GM18867 (cell line): ENCODE measurements around the gene PKP4.

Experiments
- ATAC-seq: cut with Tn5 transposase; IDR thresholded peaks from one replicate; pipeline ENCODE4 v1.9.1; 2021; ENCODE audit warnings: mild to moderate bottlenecking, moderate library complexity; ENCODE audit not compliant: unreplicated experiment

Gene PKP4

DNA sequence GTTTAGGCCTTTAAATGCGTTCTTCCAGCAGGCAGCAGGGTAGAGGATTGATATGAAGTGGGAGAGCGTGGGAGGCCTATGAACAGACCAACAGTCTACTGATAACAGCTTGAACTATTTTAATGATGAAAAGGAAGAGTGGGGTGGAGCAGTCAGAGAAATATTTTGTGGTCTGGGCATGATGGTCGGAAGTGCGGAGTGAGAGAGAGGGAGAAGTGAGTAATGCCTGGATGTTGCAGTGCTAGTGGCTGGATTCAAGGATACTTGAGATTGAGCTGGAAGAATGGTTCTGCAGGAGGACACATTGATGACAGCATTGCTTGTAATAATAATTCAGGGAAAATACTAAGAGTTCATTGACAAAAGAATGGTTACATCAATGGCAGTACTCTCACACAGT, 187.4 kb downstream of the PKP4 start:
- no peak for ATAC-seq

DNA sequence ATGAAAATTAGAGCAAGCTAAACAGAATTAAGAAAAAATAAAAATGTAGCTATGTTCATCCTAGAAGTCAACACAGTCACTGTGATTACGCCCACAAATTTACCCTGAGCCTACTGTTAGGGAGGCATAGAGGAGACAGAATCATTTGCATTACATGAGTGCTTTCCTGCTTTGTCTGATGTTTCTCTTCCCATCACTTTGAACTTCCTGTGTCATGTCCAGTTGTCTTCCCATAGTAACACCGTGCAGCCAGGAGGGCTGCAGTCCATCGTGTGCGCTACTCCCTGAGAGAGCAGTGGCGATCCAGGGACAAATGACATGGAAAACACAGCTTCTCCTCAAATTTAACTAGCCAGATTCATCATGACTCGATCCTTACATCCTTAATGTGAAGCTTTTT, 188.5 kb downstream of the PKP4 start:
- no peak for ATAC-seq

DNA sequence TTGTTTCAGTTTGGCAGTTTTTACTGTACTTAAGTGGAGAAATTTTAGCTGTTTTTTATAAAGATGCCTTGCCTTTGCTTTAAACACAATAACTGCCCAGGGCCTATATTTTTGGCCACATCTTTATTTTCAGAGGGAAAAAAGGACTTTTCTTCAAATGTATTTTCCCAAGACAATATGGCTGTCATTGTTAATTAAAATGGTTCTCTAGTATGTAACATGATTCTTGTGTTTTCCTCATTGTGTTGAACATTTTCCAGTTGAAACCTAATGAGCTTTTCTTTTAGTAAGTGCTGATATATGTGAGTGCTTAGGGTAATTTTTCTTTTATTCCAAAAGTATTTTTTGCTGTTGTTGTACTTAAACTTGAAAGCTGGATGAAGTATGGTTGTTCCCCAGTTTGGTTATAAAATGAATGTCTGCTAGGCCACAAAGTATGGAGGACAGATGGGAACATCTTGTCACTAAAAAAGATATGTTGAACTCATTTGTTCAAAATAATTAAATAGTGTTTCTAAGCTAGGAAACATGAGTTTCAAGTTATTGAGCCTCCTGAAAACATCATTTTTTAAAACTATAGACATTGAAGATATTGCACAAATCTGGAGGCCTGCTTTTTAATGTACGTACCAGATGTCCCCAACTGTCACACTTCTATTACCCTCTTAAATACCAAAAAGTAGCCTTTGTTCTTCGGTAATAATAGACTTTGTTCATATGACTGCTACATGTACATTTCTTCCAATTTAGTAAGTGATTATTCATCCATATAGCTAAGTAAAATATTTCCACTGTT, 190.9 kb downstream of the PKP4 start:
- ATAC-seq, result no peak

DNA sequence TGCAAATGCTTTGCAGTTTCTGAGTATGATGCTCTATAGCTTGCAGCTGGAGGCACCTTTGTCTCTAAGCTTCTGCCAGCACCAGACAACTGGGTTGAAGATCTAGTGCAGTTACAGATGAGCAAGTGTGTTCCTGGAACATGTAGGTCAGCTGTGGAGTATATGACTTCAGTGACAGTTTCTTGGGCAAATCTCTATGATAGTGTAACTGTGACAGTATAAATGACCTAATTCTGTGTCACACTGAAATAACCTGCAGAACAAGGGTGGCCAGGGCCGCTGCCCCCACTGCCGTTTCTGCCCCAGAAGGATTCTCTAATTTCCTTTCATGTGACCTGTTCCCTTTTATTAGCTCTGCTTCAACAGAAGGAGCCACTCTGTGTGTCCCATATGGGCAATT, 193.1 kb downstream of the PKP4 start:
- ATAC-seq, result no peak

DNA sequence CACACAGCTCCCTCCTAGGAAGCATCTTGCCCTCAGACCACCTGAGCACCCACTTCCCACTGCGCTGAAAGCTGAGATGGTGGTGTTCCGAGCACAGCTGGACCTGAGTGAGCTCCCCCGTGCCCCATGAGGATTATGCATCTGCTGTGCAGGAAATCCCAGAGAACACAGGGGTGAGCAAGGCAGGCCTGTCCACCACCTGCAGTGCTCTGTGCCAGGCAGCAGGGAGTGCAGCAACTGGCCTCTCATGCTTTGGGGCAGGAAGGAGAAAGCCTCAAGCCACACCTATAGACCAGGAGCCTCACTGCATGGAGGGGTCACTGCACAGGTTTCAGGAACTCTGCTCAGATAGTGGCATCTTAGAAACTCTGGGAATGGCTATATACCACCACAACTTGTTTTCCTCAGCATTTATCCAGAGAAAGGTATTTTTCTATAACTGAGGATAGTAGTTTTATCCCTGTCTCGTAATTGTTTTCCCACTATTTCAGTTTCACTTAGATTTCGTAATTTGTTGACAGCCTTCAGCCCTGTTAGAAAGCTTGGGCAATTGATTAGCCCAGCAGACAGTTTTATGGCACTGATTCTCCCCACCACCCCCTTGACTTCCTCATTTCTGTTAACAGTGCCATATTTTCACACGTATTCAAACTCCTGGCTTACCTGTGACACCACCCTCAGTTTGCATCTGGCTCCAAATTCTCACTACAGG, 194.1 kb downstream of the PKP4 start:
- no peak for ATAC-seq

DNA sequence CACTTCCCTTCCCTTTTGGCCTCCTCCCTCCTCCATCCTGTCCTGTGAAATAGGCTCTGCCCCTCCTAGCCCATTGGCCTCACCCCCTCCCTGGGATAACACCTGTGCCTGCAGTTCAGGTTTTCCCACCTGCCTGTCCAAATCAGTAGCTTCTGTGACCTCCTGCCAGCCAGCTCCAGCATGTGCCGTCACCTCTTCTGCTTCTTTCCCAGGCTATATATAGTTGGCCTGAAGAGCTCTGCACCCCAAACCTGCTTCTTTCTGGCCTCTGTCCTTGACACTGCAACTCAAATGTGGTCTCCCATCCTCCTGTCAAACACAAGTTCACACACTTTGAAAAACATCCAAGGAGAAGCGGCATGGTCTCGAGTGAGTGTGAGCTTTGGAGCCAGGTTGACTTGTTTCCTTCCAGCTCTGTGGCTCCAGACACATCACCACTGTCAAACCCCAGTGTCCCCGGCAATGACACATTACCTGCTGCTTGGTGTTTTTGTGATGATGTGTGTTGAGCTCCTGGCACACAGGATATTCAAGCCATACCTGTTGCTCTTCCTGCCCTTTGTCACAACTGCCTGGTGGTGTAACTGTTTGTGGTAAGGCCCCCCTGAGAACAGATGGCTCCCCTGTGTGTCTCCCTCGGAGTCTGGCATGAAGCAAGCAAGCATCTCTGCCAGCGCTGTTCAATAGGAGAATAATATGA, 194.8 kb downstream of the PKP4 start:
- ATAC-seq, result no peak

DNA sequence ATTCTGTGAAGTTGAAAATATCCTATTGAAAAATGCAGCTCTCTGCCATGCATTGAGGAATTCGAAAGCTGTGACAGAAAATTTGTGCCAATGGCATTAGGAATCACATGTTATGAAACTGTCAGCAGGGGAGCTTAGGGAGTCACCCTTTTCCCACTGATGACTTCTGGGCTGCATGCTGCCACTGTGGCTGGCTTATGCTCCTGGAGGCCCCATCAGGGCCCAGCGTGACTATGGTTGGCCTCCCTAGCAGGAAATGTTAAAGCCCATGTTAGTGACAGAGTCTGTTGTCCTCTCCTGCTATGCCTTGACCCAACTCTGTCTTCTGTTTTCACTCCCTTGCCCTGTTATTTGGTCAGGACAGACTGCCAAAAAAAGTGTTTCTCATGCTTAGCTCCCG, 198.9 kb downstream of the PKP4 start:
- no peak for ATAC-seq

DNA sequence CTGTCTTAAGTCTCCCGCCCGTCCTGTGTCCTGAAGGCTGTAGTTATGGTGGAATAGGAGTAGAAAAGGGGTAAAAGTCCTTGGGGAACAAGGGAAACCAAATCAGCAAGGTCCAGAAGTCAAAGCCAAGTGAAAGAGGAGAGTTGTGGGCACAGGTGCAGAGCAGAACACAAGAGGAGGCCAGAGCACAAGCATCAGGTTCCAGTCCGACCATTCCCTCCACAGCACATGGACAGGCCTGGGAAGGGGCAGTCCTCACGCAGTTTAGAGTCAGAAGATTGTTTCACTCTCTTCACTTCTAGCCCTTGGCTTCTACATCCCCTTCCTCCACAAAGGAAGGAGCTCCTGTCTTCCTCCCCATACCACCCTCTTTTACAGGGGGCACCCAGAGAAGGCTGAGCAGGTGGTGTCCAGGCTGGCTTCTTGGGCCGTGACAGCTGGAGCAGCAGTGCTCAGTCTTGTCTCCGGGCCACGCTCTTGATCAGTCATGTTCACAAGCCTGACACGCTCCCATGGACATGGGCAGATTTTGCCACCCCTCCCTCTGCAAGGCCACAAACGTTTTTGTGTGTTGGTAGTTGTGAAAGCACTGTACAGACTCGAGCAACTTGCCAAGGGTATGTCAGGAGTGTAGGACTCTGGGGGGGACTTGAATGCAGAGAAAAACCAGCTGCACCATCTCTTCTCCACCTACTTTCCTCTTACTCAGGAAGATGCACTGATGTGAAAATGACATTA, 199.9 kb downstream of the PKP4 start:
- ATAC-seq, result no peak

DNA sequence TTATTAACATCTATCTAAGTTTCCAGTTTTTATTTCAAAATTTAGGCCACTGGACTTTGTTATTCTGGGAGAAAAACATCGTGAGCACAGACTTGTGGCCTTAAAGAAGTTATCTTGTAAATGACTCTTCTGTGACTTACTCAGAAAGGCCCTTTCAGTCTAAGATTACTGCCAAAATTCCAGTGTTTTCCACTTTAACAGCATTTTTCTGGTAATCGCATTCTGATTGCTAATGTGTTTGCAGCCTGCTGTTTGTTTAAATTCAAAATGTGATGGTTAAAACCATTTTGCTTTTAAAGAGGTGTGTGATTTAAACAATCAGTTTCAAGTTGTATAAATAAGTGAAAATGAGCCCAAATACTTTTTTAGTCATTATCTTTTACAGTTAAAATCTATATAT, 201.6 kb downstream of the PKP4 start:
- no peak for ATAC-seq

DNA sequence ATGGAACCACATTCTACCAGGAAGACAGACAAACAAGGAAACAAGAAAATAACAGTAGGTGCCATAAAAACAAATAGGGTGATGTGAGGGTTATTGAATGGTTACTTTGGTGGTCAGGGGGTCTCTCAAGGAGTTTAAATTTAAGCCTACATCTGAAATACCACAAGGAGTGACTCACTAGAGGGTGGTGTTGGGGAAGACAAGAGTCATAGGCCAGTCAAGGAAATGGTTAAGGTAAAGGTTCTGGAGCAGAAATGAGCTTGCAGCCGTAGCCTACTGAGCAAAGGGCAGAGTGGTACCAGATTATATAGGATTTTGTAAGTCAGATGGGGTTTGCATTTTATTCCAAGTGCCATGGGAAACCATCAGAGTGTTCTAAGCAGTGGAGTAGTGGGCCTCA, 202.7 kb downstream of the PKP4 start:
- ATAC-seq, result no peak

DNA sequence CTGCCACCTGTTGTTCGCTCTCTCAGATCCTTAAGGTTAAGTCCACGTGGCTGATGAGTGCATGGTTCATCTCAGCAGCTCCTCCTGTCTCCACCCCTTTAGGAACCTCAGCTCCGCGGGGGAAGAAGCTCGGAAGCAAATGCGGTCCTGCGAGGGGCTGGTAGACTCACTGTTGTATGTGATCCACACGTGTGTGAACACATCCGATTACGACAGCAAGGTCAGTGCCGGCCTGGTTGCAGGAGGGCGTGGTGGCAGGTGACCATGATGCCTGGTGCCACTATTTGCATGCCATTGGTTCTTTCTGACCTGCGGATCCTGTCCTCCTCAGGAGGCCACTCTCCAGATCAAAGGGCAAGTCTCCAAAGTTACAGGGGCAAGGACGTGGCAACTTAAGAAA, 204.5 kb downstream of the PKP4 start:
- no peak for ATAC-seq

DNA sequence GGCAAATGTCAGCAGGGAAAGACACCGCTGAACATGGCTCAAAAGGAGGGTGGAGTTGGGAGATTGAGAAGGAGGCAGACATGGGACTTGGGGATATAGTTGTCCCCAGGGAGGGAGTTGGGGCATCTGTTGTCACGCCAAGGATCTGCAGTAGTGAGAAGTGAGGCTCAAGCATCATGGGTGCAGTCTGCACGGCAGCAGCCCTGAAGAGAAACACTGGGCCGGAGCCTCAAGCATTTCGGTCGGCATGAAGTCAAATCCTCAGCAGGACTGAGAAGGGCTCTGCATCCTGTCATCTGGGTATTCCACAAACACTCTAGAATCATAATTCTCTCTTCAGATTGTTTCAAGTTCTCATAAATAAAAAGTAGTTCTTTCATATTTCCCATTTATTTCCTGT, 205.7 kb downstream of the PKP4 start:
- ATAC-seq, result no peak

DNA sequence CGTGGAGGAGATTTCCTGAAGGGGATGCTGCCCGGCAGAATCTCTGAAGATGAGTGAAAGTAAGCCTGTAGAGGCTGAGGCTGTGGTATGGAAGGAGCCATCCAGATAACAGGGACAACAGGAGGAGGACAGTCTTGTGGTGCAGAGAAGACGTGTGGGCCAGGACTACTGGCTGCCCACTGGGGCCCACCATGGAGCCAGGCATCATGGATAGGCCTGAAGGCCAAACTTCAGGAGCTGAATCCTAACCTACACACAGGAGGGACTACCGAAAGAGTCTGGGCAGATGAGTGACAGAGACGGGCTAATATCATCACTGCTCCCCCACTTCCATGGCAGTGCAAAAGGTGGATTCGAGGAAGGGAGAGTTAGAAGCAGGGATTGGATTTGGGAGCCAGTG, 207.0 kb downstream of the PKP4 start:
- ATAC-seq, result no peak

DNA sequence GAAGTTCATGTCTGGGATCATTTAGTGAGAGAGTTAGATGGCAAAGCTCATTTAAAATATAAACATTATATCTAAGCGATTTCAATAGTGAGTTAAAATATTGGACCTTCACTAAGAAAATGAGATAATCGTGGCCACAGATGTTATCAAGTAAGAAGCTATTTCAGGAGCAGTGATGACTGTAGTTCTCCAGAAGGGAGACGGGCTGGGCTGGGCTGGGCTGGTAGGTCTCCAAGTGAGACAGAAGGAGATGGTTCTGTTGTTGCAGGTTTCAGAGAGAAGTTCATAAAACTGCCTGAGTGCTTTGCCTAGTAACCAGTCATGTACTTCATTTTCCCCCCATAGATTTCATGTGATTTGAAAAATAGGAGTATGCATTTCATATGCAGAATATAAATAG, 208.2 kb downstream of the PKP4 start:
- no peak for ATAC-seq

DNA sequence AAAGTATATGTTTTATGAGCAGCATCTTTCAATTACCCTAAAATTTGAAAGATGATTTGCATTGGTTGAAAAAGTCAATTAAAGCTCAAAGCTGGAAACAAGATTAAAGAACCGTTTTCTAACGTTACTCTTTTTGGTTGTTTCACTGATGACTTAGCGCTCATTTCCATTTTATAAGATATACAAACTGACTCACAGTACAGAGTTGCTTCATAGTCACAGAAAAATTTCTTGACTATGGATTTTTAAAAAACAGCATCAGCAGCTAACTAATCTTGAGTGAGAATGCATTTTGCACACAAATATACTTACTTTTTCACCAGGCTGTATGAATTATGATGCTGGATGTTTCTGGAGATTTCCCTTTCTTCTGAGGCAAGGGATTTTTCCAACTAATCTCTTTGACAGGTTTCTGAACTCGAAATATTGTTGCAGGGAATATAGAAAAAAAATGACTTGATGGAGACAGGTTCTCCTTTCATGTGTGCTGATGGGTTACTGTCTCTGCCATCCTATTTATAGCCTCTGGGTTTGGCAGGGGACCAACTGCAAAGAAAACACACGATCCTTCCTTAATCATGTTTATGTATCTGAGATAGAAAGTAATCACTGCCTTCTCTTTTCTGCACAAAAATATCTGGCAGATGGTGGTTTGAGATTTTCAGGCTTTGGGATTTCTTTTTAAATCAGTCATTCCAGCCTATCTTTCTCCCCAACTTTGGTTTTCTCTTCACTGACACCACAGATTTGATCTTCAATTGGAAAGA, 209.0 kb downstream of the PKP4 start:
- no peak for ATAC-seq

DNA sequence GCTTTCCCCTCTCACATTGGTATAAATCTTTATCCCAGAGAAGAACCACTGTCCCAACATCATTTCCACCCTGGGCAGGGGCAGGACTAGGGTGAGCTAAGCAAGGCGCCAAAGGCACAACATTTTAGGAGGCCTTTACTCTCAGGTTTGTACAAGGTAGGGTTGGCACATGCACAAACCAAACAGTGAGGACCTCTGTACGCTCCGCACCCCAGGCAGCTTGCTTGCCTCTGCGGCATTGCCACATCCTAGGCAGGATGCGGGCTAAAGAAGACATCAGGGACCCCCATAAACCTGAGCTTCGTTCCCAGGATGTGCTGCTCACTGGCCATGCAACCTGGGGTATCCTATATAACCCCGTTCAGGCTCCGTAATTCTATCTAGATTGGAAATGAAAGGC, 210.2 kb downstream of the PKP4 start:
- ATAC-seq, result no peak

DNA sequence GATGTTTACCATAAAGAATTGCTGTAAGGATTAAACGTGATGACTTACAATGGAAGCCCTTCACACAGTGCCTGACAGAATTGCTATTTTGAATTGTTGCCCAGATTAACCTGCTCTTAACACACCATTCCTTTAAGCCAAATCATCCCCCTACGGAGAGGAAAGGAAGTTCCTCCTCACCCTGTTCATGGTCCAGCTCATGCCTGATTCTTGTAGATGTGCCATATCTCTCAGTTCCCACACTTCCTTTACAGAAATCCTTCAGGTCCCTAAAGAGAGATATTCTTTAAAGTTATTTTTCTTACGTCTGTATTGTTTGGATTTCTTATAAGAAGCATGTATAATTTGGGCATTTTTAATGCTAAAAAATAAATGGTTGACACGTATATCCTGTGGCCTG, 210.8 kb downstream of the PKP4 start:
- no peak for ATAC-seq

DNA sequence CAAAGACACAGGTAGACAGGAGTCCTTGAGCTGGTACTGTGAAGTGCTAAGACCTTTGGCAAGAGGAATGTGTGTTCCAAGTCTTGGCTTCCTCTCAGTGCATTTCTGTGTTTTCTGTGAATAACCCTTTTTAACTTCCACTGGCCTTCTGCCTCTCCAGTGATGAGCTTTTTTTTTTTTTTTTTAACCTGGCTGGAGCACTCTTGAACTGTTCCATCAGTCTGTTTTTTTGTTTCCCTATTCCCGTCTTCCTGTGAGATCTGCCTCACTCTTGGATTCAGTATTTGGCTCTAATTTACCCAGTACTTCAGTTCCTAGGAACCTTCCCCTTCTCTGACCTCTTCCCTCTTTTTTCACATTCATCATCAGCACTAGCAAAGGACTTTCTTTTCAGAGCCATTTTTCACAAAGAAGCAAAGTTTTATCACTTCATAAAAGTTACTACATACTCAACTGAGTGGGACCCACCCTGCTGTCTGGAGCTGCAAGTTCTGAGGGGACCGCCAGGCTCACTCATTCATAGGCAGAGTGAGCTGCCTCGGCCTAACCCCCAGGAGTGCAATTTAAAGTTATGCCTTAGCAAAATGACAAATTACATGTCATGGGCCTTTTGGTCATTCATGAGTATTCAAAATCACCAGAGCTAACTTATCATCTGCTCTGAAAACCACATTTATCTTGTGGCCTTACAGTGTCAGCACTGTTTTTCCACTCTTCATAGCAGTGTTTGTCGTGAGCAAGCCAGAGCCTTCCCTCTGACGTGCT, 211.4 kb downstream of the PKP4 start:
- no peak for ATAC-seq

DNA sequence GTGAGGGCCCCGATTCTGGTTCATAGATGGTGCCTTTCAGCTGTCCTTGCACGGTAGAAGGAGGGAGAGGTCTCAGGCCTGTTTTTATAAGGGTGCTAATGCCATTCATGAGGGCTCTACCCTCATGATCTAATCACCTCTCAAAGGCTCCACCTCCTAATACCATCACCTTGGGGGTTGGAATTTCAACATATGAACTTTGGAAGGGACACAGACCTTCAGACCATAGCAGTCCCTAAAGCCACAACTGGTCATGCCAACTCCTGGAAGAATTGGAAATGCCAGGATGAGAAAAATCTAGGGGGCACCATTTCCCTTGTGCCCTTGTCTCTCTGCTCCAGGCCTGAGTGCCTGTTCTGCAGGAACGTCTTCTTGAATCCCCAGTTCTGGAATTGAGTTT, 213.5 kb downstream of the PKP4 start:
- ATAC-seq, result no peak
